Smooth muscle cell (in vitro differentiated cells): Measurements from ENCODE around the gene FSTL5. TPM values are rescaled to one million over a fixed set of nuclear protein-coding genes. Genes with fewer than 3 reads are reported as not detected.

ENCODE experiments used
- DNase-seq: peaks from one replicate; lab custom pipeline; 2025; ENCODE audit not compliant: unreplicated experiment; lab: John Stamatoyannopoulos, UW
- H2AFZ ChIP-seq: fragments of 200-600 bp; sonication (generic); 2 replicates; pipeline ENCODE4 v1.6.0; 2016; ENCODE audit warnings: antibody characterized with exemption, low read depth, mild to moderate bottlenecking
- H3F3A ChIP-seq: fragments of 200-600 bp; sonication (generic); 2 replicates; pipeline ENCODE4 v1.6.0; 2017; ENCODE audit warnings: antibody characterized with exemption, low read depth
- H3K27ac ChIP-seq: fragments of 200-600 bp; sonication (generic); 2 replicates; pipeline ENCODE4 v1.5.1; 2016; ENCODE audit warnings: low read depth, mild to moderate bottlenecking
- H3K27me3 ChIP-seq: fragments of 200-600 bp; sonication (generic); 2 replicates; pipeline ENCODE4 v1.6.1; 2016; ENCODE audit warnings: low read depth, mild to moderate bottlenecking
- H3K36me3 ChIP-seq: fragments of 200-600 bp; sonication (generic); 2 replicates; pipeline ENCODE4 v1.5.1; 2016; ENCODE audit warnings: low read depth
- H3K4me1 ChIP-seq: fragments of 200-600 bp; sonication (generic); 2 replicates; pipeline ENCODE4 v1.5.1; 2016; ENCODE audit warnings: low read depth
- H3K4me2 ChIP-seq: fragments of 200-600 bp; sonication (generic); 2 replicates; pipeline ENCODE4 v1.6.0; 2016; ENCODE audit warnings: mild to moderate bottlenecking
- H3K4me3 ChIP-seq: fragments of 200-600 bp; sonication (generic); 2 replicates; pipeline ENCODE4 v1.5.1; 2016; ENCODE audit warnings: mild to moderate bottlenecking
- H3K79me2 ChIP-seq: fragments of 200-600 bp; sonication (generic); 2 replicates; pipeline ENCODE4 v1.6.0; 2016; ENCODE audit warnings: low read depth, mild to moderate bottlenecking
- H3K9ac ChIP-seq: fragments of 200-600 bp; sonication (generic); 2 replicates; pipeline ENCODE4 v1.6.0; 2016; ENCODE audit warnings: low read depth
- H3K9me3 ChIP-seq: fragments of 200-600 bp; sonication (generic); replicated peaks from 2 replicates; pipeline ENCODE4 v1.5.1; 2016; ENCODE audit warnings: low read depth
- H4K20me1 ChIP-seq: fragments of 200-600 bp; sonication (generic); 2 replicates; pipeline ENCODE4 v1.6.0; 2016; ENCODE audit warnings: low read depth
- CTCF ChIP-seq: fragments of 200-600 bp; sonication (generic); IDR thresholded peaks from 2 replicates; pipeline ENCODE4 v1.5.1; 2017; ENCODE audit warnings: borderline replicate concordance, mild to moderate bottlenecking, antibody characterized with exemption; ENCODE audit not compliant: insufficient read depth, poor library complexity, severe bottlenecking
- WGBS: methylation state at CpG from one replicate; pipeline ENCODE4 v1.1.7; 2016; ENCODE audit warnings: low lambda C conversion rate; 5-methylcytosine and 5-hydroxymethylcytosine counted together
- polyA plus RNA-seq: library from polyadenylated mRNA; unstranded; fragments of >200 nt; fragmentation: Nextera tagmentation; extraction: Ambion mirVana; gene quantifications from 2 replicates; pipeline ENCODE4 v1.2.1, GENCODE V29; 2016
- total RNA-seq: library from RNA; depleted of rRNA; stranded (reverse); fragments of >200 nt; gene quantifications from 2 replicates; pipeline ENCODE4 v1.2.3, GENCODE V29; 2014

The FSTL5 gene
- total and polyA plus RNA-seq, 2 experiments from 2014 or later = 0.04 TPM; not detected in 1

- WGBS = 52% methylated on average over 4 of the region's 4 CpGs
Observed at GRCh38 chr4:162046135-162046534, 117.7 kb downstream of the FSTL5 start.

GRCh38 chr4:162038112-162038511 is 125.7 kb downstream of the FSTL5 start:
- whole genome bisulfite sequencing = 78% methylated on average over 3 of the region's 3 CpGs
- TF ChIP-seq CTCF = no peak
- H3K9me3 ChIP-seq = no peaks in the 10 kb centered on the region

More at GRCh38 chr4:162046135-162046534, 117.7 kb downstream of the FSTL5 start:
- no peak for TF ChIP-seq CTCF
- Histone ChIP-seq H2AFZ (no peak overlapping the region), H3K9me3 (no peaks in the 10 kb centered on the region), H3K36me3 (no peaks in the 10 kb centered on the region), H3K9ac (no peak overlapping the region), H3K27ac (no peak overlapping the region), H3K4me2 (no peak overlapping the region), H3F3A (no peaks in the 10 kb centered on the region), H3K27me3 (no peaks in the 10 kb centered on the region), H3K79me2 (no peaks in the 10 kb centered on the region), H3K4me3 (no peak overlapping the region), H4K20me1 (no peaks in the 10 kb centered on the region), H3K4me1 (no peaks in the 10 kb centered on the region)
- DNase-seq = no peak

GRCh38 chr4:162017863-162018262 is 145.9 kb downstream of the FSTL5 start:
- Histone ChIP-seq H3K9ac (no peak overlapping the region), H3K36me3 (no peaks in the 10 kb centered on the region), H3K4me1 (no peaks in the 10 kb centered on the region), H3K27ac (no peak overlapping the region), H3K9me3 (no peaks in the 10 kb centered on the region), H2AFZ (no peak overlapping the region), H3K27me3 (no peaks in the 10 kb centered on the region), H3F3A (peaks cover 6% of the 10 kb centered on the region), H4K20me1 (no peaks in the 10 kb centered on the region), H3K4me3 (no peak overlapping the region), H3K4me2 (no peak overlapping the region), H3K79me2 (no peaks in the 10 kb centered on the region)
- no peak for TF ChIP-seq CTCF
- WGBS = 80% methylated on average over 2 of the region's 2 CpGs
- no peak for DNase-seq

More at GRCh38 chr4:162038112-162038511, 125.7 kb downstream of the FSTL5 start:
- Histone ChIP-seq H2AFZ (no peak overlapping the region), H3F3A (no peaks in the 10 kb centered on the region), H3K4me3 (no peak overlapping the region), H4K20me1 (no peaks in the 10 kb centered on the region), H3K4me2 (no peak overlapping the region), H3K27me3 (no peaks in the 10 kb centered on the region), H3K36me3 (no peaks in the 10 kb centered on the region), H3K27ac (no peak overlapping the region), H3K4me1 (no peaks in the 10 kb centered on the region), H3K79me2 (no peaks in the 10 kb centered on the region), H3K9ac (no peak overlapping the region)
- no peak for DNase-seq

GRCh38 chr4:162016991-162017390 is 146.8 kb downstream of the FSTL5 start:
- no peak for DNase-seq

More at GRCh38 chr4:162016991-162017390, 146.8 kb downstream of the FSTL5 start:
- Histone ChIP-seq H3K27ac (no peak overlapping the region), H3K79me2 (no peaks in the 10 kb centered on the region), H3K9me3 (no peaks in the 10 kb centered on the region), H3K4me3 (no peak overlapping the region), H3K27me3 (no peaks in the 10 kb centered on the region), H2AFZ (no peak overlapping the region), H3K36me3 (no peaks in the 10 kb centered on the region), H3K4me1 (no peaks in the 10 kb centered on the region), H3K9ac (no peak overlapping the region), H3F3A (peaks cover 6% of the 10 kb centered on the region), H4K20me1 (no peaks in the 10 kb centered on the region), H3K4me2 (no peak overlapping the region)
- no peak for TF ChIP-seq CTCF
- 85% methylated on average over 2 of the region's 2 CpGs for whole genome bisulfite sequencing
